Measurements from ENCODE around the gene VPS35L.

DNA sequence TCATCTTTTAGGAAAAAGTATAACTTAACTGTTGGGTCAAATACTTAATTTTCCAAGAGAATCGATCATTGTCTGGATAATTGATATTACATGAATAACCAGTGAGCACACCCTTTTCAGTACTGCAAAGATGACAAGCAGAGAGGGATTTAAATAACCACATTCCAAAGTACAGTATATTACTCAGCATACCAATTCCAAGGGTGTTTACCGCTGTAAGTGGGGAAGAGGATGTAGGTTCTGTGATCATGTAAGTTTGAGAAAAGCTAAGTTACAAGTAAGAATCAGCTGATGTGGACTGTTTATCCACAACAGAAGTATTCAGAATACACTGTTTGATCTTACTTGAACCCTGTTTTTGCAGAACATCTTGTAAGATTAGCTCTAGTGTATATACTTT is 39.7 kb upstream of the VPS35L start:
- no peak for TF ChIP-seq RXRA (CRISPR knock-in tag; IDR thresholded peaks at IDR 0.05)
- TF ChIP-seq RAD21 (CRISPR knock-in tag; IDR thresholded peaks at IDR 0.05): no peak
- TF ChIP-seq, protein P1, sequence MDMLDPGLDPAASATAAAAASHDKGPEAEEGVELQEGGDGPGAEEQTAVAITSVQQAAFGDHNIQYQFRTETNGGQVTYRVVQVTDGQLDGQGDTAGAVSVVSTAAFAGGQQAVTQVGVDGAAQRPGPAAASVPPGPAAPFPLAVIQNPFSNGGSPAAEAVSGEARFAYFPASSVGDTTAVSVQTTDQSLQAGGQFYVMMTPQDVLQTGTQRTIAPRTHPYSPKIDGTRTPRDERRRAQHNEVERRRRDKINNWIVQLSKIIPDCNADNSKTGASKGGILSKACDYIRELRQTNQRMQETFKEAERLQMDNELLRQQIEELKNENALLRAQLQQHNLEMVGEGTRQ (IDR thresholded peaks at IDR 0.05; ENCODE audit: low read depth, low read length): no peak
- TF ChIP-seq, protein P1 (CRISPR knock-in tag; IDR thresholded peaks at IDR 0.05; ENCODE audit: borderline replicate concordance): no peak
- TF ChIP-seq ZNF331 (CRISPR knock-in tag; IDR thresholded peaks at IDR 0.05): no peak
- TF ChIP-seq, protein P2, sequence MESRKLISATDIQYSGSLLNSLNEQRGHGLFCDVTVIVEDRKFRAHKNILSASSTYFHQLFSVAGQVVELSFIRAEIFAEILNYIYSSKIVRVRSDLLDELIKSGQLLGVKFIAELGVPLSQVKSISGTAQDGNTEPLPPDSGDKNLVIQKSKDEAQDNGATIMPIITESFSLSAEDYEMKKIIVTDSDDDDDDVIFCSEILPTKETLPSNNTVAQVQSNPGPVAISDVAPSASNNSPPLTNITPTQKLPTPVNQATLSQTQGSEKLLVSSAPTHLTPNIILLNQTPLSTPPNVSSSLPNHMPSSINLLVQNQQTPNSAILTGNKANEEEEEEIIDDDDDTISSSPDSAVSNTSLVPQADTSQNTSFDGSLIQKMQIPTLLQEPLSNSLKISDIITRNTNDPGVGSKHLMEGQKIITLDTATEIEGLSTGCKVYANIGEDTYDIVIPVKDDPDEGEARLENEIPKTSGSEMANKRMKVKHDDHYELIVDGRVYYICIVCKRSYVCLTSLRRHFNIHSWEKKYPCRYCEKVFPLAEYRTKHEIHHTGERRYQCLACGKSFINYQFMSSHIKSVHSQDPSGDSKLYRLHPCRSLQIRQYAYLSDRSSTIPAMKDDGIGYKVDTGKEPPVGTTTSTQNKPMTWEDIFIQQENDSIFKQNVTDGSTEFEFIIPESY (CRISPR knock-in tag; IDR thresholded peaks at IDR 0.05): no peak
- TF ChIP-seq FOXA1 (IDR thresholded peaks at IDR 0.05): no peak
- no peak for TF ChIP-seq FOXA1 (CRISPR knock-in tag; IDR thresholded peaks at IDR 0.05)
- no peak for TF ChIP-seq CTCF (CRISPR knock-in tag; IDR thresholded peaks at IDR 0.05)
- no peak for TF ChIP-seq CBFB (CRISPR knock-in tag; IDR thresholded peaks at IDR 0.05)
- TF ChIP-seq NONO (IDR thresholded peaks at IDR 0.05): no peak
- TF ChIP-seq NONO (CRISPR knock-in tag; conservative IDR thresholded peaks at IDR 0.05): no peak

All from HepG2 (cell line).